Small intestine (tissue), 7 donors: ENCODE results near the gene COL23A1. TPM values are rescaled to one million over a fixed set of nuclear protein-coding genes. Genes with fewer than 3 reads are reported as not detected.

Experiments
- DNase-seq, 2 donors: peaks; one replicate each; pipeline versions ENCODE4 v3.0.0 to v3.0.0-alpha.2; 2013
- FAIRE-seq: peaks from 2 replicates; lab custom pipeline; 2012; peaks lifted over from hg19 to GRCh38; lab: Jason Lieb, UNC
- H3K27ac ChIP-seq, 3 donors: one replicate each; pipeline ENCODE4 v1.5.1; 2013; ENCODE audit warnings: low read length in 2 of 3, mild to moderate bottlenecking in 2 of 3, control low read depth in 1 of 3, inconsistent platforms in 1 of 3, low read depth in 1 of 3, moderate library complexity in 1 of 3
- H3K27me3 ChIP-seq, 3 donors: one replicate each; pipeline ENCODE4 v1.6.1; 2013; ENCODE audit warnings: low read length in 3 of 3, inconsistent platforms in 1 of 3; ENCODE audit not compliant: control insufficient read depth in 3 of 3, insufficient read depth in 3 of 3
- H3K36me3 ChIP-seq, 3 donors: one replicate each; pipeline ENCODE4 v1.6.1; 2013; ENCODE audit warnings: low read length in 3 of 3, inconsistent platforms in 1 of 3, low read depth in 1 of 3, mild to moderate bottlenecking in 1 of 3, moderate library complexity in 1 of 3; ENCODE audit not compliant: control insufficient read depth in 3 of 3, insufficient read depth in 2 of 3
- H3K4me1 ChIP-seq, 3 donors: one replicate each; pipeline ENCODE4 v1.6.1; 2013; ENCODE audit warnings: low read length in 2 of 3, inconsistent platforms in 1 of 3, low read depth in 1 of 3, mild to moderate bottlenecking in 1 of 3, moderate library complexity in 1 of 3; ENCODE audit not compliant: control insufficient read depth in 3 of 3, insufficient read depth in 2 of 3
- H3K4me3 ChIP-seq, 3 donors: one replicate each; pipeline ENCODE4 v1.5.1; 2013; ENCODE audit warnings: low read length in 3 of 3, control low read depth in 1 of 3, inconsistent platforms in 1 of 3, low read depth in 1 of 3, mild to moderate bottlenecking in 1 of 3, moderate library complexity in 1 of 3
- H3K9me3 ChIP-seq, 2 donors: one replicate each; pipeline ENCODE4 v1.6.1; 2013; ENCODE audit warnings: low read depth in 1 of 2, low read length in 1 of 2; ENCODE audit not compliant: control insufficient read depth in 2 of 2, insufficient read depth in 1 of 2
- WGBS, 3 donors: extraction: QIAGEN DNeasy Blood & Tissue Kit; methylation state at CpG; one replicate each; pipeline ENCODE4 v1.1.7; 2013; 5-methylcytosine and 5-hydroxymethylcytosine counted together
- polyA plus RNA-seq, 4 donors: library from polyadenylated mRNA; stranded (reverse) in 3 of 4; unstranded in 1 of 4; fragments of 200-250 nt in 3 of 4; fragments of 120-200 nt in 1 of 4; gene quantifications; one replicate each; pipeline versions ENCODE4 v1.2.1 to v1.2.3, GENCODE V29; 2013
- donor health status: healthy with polysubstance abuse.
- donor health status: control.
- donor health status: control.
- donor health status: Bipolar disorder and iron deficiency.
- donor health status: healthy.

COL23A1 gene
- polyA plus RNA-seq, 4 donors = 1.4 to 3.2 (median 1.6) TPM; not detected in 1

GRCh38 chr5:178529080-178529479 lies 61.1 kb downstream of the COL23A1 start:
- Histone ChIP-seq H3K27me3 (no peaks in the 10 kb centered on the region), H3K9me3 (no peaks in the 10 kb centered on the region), H3K36me3 (no peaks in the 10 kb centered on the region), H3K4me1 (no peaks in the 10 kb centered on the region), H3K4me3 (no peak overlapping the region), H3K27ac (no peak overlapping the region)
- WGBS, 3 donors = 65 to 71% (median 70%) methylated on average over 11 of the region's 11 CpGs
- no peak for DNase-seq
- FAIRE-seq = no peak

- H3K9me3 ChIP-seq = no peaks in the 10 kb centered on the region
- 59 to 76% (median 63%) methylated on average over 18 of the region's 18 CpGs for WGBS, 3 donors
- no peak for FAIRE-seq
- no peak overlapping the region for H3K4me3 ChIP-seq
- H3K36me3 ChIP-seq = no peaks in the 10 kb centered on the region
- H3K27ac ChIP-seq = no peak overlapping the region
- no peaks in the 10 kb centered on the region for H3K27me3 ChIP-seq
- no peak for DNase-seq
- no peaks in the 10 kb centered on the region for H3K4me1 ChIP-seq
Observed at GRCh38 chr5:178527458-178528307, 62.5 kb downstream of the COL23A1 start.

- WGBS, 3 donors = 72 to 81% (median 81%) methylated on average over 14 of the region's 14 CpGs
- DNase-seq (no peak), FAIRE-seq (no peak)
- Histone ChIP-seq H3K9me3 (no peaks in the 10 kb centered on the region), H3K36me3 (no peaks in the 10 kb centered on the region), H3K27ac (no peak overlapping the region), H3K27me3 (no peaks in the 10 kb centered on the region), H3K4me1 (no peaks in the 10 kb centered on the region), H3K4me3 (no peak overlapping the region)
Observed at GRCh38 chr5:178526773-178527457, 63.3 kb downstream of the COL23A1 start.

DNA sequence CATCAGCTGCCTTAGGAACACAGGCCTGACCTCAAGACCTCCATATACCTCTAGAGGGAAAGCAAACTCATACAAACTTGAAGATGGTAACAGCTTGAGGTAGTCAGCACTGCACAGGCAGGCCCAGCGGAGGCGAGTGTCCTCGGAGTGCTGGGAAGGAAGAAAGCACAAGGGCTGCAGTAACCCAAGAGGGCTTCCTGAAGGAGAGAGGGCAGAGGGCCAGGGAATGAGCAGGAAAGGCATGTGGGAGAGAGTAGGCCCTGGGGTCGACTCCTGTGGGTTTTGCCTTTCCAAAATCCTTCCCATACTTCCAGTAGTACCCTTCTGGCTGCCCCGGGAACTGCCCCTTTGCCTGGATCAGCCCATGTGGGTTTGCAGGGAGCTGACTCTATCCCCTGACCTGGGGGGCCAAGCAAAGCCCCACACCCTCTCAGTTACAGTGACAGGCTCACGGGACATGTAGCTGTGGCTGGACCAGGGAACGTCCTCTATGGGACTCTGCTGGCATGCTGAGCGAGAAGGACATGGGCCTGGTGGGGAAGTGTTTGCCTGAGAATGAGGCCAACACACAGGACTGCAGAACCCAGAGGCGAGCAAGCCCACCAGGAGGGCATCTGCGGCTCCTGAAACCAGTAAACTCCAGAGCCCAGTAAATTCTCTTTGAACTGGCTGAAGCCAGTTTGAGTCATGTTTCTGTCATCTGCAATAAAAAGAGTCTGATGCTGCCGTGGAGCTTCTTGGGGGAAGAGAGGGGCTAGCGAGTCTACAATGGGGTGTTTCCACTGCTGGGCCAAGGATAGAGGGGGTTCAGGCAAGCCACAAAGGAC lies 64.1 kb downstream of the COL23A1 start:
- DNase-seq = no peak
- no peaks in the 10 kb centered on the region for H3K36me3 ChIP-seq
- FAIRE-seq = no peak
- no peaks in the 10 kb centered on the region for H3K4me1 ChIP-seq
- H3K9me3 ChIP-seq = no peaks in the 10 kb centered on the region
- no peak overlapping the region for H3K4me3 ChIP-seq
- 75 to 82% (median 78%) methylated on average over 11 to 12 of the region's 12 CpGs for WGBS, 3 donors
- no peak overlapping the region for H3K27ac ChIP-seq
- H3K27me3 ChIP-seq = no peaks in the 10 kb centered on the region

- FAIRE-seq = no peak
- Histone ChIP-seq H3K9me3 (peaks cover 0 to 1% of the 10 kb centered on the region in 2 donors), H3K4me1 (no peaks in the 10 kb centered on the region), H3K36me3 (no peaks in the 10 kb centered on the region), H3K27me3 (no peaks in the 10 kb centered on the region), H3K27ac (no peak overlapping the region), H3K4me3 (no peak overlapping the region)
- 71 to 81% (median 78%) methylated on average over 10 of the region's 10 CpGs for WGBS, 3 donors
- no peak for DNase-seq
Observed at GRCh38 chr5:178524093-178524882, 65.9 kb downstream of the COL23A1 start.

GRCh38 chr5:178522361-178522760 lies 67.8 kb downstream of the COL23A1 start:
- H3K9me3 ChIP-seq = peaks cover 0 to 4% of the 10 kb centered on the region in 2 donors
- H3K27me3 ChIP-seq = no peaks in the 10 kb centered on the region
- no peak overlapping the region for H3K4me3 ChIP-seq
- no peak overlapping the region for H3K27ac ChIP-seq
- WGBS, 3 donors = 91 to 93% (median 93%) methylated on average over 14 of the region's 14 CpGs
- DNase-seq (no peak), FAIRE-seq (no peak)
- H3K4me1 ChIP-seq = no peaks in the 10 kb centered on the region
- H3K36me3 ChIP-seq = no peaks in the 10 kb centered on the region

DNA sequence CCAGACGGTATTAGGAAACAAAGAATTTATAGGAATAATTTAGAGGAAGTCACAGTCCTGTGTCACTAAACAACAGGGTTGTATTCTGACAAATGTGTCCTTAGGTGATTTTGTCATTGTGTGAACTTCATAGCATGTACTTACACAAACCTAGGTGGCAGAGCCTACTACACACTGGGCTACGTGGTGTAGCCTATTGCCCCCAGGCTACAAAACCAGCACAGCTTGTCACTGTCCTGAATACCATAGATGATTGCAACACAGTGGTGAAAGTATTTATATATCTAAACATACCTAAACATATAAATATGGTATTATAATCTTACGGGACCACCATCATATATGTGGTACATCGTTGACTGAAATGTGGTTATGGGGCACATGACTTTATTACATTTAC lies 69.3 kb downstream of the COL23A1 start:
- peaks cover 0 to 4% of the 10 kb centered on the region in 2 donors for H3K9me3 ChIP-seq
- H3K4me1 ChIP-seq = no peaks in the 10 kb centered on the region
- no peak overlapping the region for H3K4me3 ChIP-seq
- no peak for FAIRE-seq
- H3K27ac ChIP-seq = no peak overlapping the region
- H3K27me3 ChIP-seq = no peaks in the 10 kb centered on the region
- 88 to 91% (median 90%) methylated on average over 4 of the region's 4 CpGs for WGBS, 3 donors
- H3K36me3 ChIP-seq = no peaks in the 10 kb centered on the region
- no peak for DNase-seq
